ENCODE data around the gene E2F6. TPM values are rescaled to one million over a fixed set of nuclear protein-coding genes. Genes with fewer than 3 reads are reported as not detected.

The E2F6 gene
- total RNA-seq, 1 donor from 2014 or later: 22.9 TPM

DNA sequence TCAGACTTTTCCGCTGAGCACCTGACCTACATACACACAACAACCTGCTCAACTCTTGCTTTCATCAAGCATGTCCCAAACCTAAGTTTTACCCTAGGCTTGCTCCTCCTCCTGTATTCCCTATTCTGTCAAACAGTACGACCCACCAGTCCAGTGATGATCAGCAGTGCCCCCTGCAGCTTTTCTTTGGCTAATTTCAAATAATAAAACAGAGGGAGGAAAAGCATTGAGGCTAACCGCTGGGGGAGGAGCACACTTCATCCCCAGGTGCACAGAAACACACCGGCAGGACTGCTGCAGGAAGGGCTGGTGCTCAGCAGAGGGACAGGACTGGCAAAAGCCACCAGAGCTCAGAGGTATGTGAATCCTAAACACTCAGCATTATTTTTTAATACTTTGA lies 21.2 kb downstream of the E2F6 start:
- DNase-seq (ENCODE audit: low spot score, unreplicated experiment): no peak
- peaks cover 24% of the 10 kb centered on the region for H3K9me3 Mint-ChIP-seq (ENCODE audit: low read depth)

DNA sequence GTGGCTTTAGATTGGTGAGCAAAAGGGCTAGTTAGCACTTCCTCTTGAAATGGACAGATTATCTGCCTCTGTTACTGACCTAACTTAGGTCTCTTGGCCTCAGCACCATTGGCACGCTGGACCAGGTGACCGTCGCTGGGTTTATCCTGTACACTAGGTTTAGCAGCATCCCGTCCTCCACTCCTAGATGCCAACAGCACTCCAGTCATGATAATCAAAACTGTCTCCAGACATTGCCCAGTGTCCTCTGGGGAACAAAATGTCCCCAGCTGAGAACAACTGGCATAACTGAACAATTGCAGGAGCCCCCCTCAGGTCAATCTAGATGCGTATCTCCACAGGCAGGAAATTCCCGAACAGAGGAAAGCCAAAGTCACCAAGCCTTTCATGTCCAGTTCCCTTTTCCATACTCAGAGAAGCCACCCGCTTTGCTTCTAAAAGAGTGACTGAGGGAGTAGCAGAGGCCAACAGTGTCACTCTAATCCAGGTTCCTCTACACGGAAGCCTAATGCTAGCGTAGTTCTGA lies 27.3 kb downstream of the E2F6 start:
- Mint-ChIP-seq H3K36me3 (ENCODE audit: insufficient read depth) (peaks cover 51% of the 10 kb centered on the region), H3K27ac (no peak overlapping the region), H3K27me3 (no peaks in the 10 kb centered on the region), H3K9me3 (ENCODE audit: low read depth) (peaks cover 26% of the 10 kb centered on the region), H3K4me3 (ENCODE audit: low read depth) (no peak overlapping the region), H3K4me1 (ENCODE audit: low read depth) (no peaks in the 10 kb centered on the region)
- no peak for DNase-seq (ENCODE audit: low spot score, unreplicated experiment)
- TF ChIP-seq, protein P1, sequence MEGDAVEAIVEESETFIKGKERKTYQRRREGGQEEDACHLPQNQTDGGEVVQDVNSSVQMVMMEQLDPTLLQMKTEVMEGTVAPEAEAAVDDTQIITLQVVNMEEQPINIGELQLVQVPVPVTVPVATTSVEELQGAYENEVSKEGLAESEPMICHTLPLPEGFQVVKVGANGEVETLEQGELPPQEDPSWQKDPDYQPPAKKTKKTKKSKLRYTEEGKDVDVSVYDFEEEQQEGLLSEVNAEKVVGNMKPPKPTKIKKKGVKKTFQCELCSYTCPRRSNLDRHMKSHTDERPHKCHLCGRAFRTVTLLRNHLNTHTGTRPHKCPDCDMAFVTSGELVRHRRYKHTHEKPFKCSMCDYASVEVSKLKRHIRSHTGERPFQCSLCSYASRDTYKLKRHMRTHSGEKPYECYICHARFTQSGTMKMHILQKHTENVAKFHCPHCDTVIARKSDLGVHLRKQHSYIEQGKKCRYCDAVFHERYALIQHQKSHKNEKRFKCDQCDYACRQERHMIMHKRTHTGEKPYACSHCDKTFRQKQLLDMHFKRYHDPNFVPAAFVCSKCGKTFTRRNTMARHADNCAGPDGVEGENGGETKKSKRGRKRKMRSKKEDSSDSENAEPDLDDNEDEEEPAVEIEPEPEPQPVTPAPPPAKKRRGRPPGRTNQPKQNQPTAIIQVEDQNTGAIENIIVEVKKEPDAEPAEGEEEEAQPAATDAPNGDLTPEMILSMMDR (IDR thresholded peaks at IDR 0.05; ENCODE audit: unreplicated experiment): no peak

More for the DNA sequence above, 21.2 kb downstream of the E2F6 start:
- H3K27me3 Mint-ChIP-seq: no peaks in the 10 kb centered on the region
- TF ChIP-seq, protein P1 (IDR thresholded peaks at IDR 0.05; ENCODE audit: unreplicated experiment): no peak
- H3K4me3 Mint-ChIP-seq (ENCODE audit: low read depth): no peak overlapping the region
- H3K36me3 Mint-ChIP-seq (ENCODE audit: insufficient read depth): peaks cover 48% of the 10 kb centered on the region
- H3K27ac Mint-ChIP-seq: no peak overlapping the region
- H3K4me1 Mint-ChIP-seq (ENCODE audit: low read depth): no peaks in the 10 kb centered on the region

DNA sequence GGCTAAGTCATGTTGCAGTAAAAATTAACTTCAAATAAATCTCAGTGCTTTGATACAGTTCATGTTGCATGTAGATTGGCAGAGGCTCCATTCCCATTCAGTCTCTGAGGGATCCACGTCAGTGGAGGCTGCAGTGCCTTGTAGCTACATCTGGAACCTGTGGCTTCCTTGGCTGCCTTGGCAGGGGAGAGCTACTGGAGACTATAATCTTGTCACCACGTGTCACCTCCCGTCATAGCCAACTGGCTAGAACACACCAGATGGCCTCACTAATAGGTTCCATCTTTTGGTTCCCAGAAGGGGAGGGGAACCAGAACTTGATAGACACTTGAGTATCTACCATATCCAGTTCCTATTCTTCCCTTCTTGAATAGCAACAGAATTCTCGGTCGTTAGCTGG lies 28.4 kb downstream of the E2F6 start:
- H3K27me3 Mint-ChIP-seq: no peaks in the 10 kb centered on the region
- no peak for DNase-seq (ENCODE audit: low spot score, unreplicated experiment)
- TF ChIP-seq, protein P1 (IDR thresholded peaks at IDR 0.05; ENCODE audit: unreplicated experiment): no peak
- peaks cover 18% of the 10 kb centered on the region for H3K9me3 Mint-ChIP-seq (ENCODE audit: low read depth)
- H3K27ac Mint-ChIP-seq: no peak overlapping the region
- no peak overlapping the region for H3K4me3 Mint-ChIP-seq (ENCODE audit: low read depth)
- H3K4me1 Mint-ChIP-seq (ENCODE audit: low read depth): no peaks in the 10 kb centered on the region
- H3K36me3 Mint-ChIP-seq (ENCODE audit: insufficient read depth): peaks cover 44% of the 10 kb centered on the region

DNA sequence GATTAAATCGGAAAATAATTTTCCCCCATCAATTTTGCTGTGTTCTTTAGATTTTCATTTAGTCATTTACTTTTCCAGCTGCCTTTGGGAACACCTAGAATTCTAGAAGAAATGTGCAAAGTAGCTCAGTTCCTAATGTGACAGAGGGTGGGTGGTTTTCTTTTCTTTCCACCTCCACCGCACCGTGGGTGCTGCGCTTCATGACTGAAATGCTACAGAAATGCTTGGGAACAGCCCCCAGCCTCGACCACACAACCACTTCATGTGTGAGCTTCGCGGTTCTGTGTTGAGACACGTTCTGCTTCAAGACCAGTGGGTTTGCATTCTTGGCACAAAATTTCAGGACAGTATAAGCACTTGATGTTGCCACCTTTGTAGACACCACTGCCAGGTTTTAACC lies 30.9 kb downstream of the E2F6 start:
- TF ChIP-seq, protein P1 (IDR thresholded peaks at IDR 0.05; ENCODE audit: unreplicated experiment): no peak
- no peaks in the 10 kb centered on the region for H3K27me3 Mint-ChIP-seq
- H3K36me3 Mint-ChIP-seq (ENCODE audit: insufficient read depth): peaks cover 25% of the 10 kb centered on the region
- no peak for DNase-seq (ENCODE audit: low spot score, unreplicated experiment)
- H3K4me3 Mint-ChIP-seq (ENCODE audit: low read depth): no peak overlapping the region
- peaks cover 13% of the 10 kb centered on the region for H3K9me3 Mint-ChIP-seq (ENCODE audit: low read depth)
- H3K4me1 Mint-ChIP-seq (ENCODE audit: low read depth): no peaks in the 10 kb centered on the region
- peak overlapping the region; percentile 21 for H3K27ac Mint-ChIP-seq

DNA sequence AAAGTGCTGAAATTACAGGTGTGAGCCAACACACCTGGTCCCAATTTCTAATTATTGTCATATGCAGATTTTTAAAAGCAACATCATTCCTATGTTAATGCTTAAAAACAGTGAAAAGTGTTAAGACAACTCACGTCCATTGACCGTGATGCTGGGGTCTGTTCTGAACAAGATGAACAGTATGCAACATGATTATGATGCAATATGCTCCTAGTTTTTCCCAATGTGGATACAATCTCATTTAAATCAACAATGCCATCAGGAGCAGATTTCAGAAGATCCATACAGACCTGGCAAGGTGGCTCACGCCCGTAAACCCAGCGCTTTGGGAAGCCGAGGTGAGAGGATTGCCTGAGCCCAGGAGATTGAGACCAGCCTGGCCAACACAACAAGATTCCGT lies 31.5 kb downstream of the E2F6 start:
- no peaks in the 10 kb centered on the region for H3K27me3 Mint-ChIP-seq
- no peak overlapping the region for H3K27ac Mint-ChIP-seq
- peaks cover 8% of the 10 kb centered on the region for H3K9me3 Mint-ChIP-seq (ENCODE audit: low read depth)
- H3K4me1 Mint-ChIP-seq (ENCODE audit: low read depth): no peaks in the 10 kb centered on the region
- TF ChIP-seq, protein P1 (IDR thresholded peaks at IDR 0.05; ENCODE audit: unreplicated experiment): no peak
- peaks cover 21% of the 10 kb centered on the region for H3K36me3 Mint-ChIP-seq (ENCODE audit: insufficient read depth)
- no peak for DNase-seq (ENCODE audit: low spot score, unreplicated experiment)
- H3K4me3 Mint-ChIP-seq (ENCODE audit: low read depth): no peak overlapping the region

All from progenitor cell of endocrine pancreas (in vitro differentiated cells).